Measurements from ENCODE around the gene NALCN.

Gene NALCN

GRCh38 chr13:101190337-101190736 lies 226.0 kb downstream of the NALCN start:
- DNase-seq: no peak

GRCh38 chr13:101185606-101186005 lies 230.7 kb downstream of the NALCN start:
- DNase-seq: no peak

GRCh38 chr13:101181076-101181685 lies 235.1 kb downstream of the NALCN start:
- DNase-seq: no peak

DNA sequence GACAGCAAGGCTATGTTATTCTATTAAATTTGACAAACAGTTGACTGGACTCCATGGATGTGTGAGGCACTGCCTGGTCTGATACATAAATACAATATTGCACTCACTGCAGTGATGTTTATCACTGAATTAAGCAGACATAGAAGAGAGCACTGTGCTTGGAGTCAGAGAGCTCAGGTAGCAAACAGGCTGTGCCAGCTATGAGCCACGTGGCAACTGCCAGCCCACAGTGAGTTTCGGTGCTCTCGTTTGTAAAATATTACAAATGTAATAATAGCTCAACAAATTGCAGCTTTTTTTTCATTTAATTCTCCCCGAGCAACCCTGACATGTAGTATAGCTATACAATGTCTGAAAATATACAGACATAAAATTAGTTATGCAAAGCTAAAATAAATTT lies 237.3 kb downstream of the NALCN start:
- no peak for DNase-seq

DNA sequence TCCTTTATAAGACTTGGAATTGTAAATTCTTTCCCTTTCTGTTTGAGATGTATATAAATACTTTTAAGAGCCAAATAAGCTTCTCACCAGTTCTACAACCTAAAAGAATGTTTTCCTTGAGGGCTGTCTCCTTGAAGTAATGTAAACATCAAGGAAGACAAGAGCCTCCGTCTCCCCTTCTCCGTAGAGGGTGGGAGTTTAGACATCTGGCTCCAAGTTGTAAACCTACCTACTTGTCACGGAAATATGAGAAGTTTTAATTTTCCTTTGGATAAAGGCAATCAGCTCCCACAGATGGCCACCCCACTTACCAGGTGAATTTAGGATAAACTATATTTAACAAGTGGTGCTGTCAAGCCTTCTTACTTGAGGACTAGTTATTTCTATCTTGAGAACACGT lies 237.9 kb downstream of the NALCN start:
- DNase-seq: no peak

DNA sequence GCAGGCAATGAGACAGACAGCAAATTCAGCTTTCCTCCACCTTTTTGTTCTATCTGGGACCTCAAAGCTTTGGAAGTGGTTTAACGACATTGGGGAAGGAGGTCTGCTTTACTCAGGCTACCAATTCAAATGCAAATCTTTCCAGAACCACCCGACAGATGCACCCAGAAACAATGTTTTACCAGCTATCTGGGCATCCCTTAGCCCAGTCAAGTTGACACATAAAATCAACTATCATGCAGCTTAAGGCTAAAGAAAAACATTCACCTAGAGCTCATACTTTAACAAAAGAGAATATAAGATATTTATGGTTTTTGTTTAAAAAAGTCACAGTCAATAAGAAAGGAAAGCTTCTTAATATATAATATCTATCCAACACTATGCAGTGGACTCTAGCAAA lies 246.0 kb downstream of the NALCN start:
- DNase-seq: no peak

GRCh38 chr13:101157261-101157660 lies 259.0 kb downstream of the NALCN start:
- no peak for DNase-seq

DNA sequence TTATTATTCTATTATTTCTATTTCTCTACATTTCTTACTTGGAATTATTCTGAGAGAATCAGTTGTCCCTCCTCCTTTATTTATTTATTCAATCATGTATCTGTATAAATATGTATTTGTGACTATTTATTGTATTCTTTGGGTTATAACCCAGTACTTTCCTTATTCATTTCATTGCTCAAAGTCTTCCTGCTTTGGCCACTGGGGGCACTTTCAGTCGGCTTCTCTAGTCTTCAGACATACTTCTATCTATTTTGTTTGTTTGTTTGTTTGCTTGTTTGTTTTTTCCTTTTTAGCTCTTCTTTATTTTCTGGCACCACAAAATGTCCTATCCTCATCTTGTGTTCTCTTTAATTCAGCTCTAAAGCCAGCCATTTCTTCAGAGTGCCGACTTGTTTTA lies 260.4 kb downstream of the NALCN start:
- DNase-seq: no peak

- no peak for DNase-seq
These were observed 264.1 kb downstream of the NALCN start for GRCh38 chr13:101152184-101152583.

DNA sequence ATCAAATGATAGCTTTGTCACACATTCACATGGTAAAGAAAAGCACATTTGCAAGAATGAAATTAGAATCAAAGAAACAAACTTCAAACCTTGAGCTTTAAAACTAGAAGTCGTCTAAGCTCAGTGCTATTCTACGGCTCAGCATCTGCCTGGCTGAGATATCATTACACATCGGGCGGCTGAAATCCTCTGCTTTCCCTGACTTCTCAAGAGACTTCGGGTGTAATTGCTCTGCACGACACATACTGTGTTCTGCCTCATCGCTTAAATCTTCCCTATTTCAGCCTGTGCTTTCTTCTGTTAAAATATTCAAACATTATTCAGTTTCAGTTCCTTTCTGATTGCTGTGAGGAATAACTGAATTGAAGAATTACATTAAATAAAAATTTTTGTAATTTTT lies 265.3 kb downstream of the NALCN start:
- DNase-seq: no peak

DNA sequence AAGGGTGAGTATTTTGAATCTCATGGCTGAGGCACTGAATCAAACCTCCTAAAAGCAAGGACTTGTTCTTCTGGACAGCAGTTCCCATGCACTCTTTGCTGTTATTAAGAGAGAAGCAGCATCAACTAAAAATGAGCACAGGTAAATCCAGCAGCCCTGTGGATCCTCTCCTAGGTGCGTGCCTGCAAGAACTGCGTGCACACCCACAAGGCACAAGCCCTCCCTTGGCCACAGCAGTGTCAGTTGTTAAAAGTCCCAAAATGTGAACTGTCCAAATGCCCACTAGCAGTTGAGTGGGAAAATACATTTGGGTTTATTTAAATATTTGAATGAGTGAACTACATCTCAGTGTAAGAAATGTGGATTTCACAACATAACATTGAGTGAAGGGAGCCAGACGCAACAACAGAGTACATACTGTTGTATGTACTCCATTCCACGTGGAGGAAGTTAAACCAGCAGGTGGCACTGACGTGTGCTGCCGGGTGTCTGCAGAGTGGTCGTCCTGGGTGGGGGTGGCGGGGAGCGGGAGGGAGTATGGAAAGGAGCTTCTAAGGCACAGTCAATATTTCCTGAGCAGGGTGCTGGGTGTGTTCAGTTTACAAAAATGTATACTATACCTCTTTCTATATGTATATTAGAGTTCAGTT lies 266.4 kb downstream of the NALCN start:
- DNase-seq: no peak

DNA sequence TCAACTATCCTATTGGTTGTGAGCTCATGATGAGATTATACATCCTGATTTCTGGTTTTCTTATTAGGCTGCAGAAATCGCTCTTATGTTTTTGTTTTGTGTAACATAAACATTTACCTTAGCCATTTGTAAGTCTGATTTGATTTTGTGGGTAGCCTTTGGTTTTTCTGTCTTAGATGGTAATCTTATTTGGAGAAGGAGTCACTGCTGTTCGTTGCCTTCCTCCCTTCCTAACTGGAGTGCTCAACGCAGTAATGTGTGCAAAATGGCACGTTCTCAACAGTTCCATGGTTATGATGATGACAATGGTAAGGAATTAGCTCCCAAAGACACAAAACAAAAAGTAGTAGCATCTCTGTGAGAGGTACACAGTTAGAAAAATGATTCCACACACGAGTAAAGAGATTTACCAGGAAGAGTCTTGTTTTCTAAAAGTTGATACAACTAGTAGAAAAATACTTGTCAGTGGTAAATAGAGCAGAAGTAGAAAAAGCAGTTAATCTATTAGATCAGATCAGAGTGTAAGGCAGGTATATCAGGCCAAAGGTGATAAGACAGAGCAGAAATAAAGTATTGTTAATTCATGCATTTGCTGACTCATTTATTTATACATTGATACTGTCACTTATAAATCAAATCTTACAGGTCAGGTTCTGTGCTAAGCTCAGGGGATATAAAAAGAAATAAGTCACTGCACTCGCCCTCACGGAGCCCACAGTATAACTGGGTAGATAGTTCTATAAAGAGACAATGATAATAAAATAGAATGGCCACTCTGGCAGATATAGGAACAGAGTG lies 270.0 kb downstream of the NALCN start:
- DNase-seq: no peak

GRCh38 chr13:101144808-101145419 lies 271.4 kb downstream of the NALCN start:
- DNase-seq: no peak

GRCh38 chr13:101140936-101141335 lies 275.4 kb downstream of the NALCN start:
- DNase-seq: no peak

DNA sequence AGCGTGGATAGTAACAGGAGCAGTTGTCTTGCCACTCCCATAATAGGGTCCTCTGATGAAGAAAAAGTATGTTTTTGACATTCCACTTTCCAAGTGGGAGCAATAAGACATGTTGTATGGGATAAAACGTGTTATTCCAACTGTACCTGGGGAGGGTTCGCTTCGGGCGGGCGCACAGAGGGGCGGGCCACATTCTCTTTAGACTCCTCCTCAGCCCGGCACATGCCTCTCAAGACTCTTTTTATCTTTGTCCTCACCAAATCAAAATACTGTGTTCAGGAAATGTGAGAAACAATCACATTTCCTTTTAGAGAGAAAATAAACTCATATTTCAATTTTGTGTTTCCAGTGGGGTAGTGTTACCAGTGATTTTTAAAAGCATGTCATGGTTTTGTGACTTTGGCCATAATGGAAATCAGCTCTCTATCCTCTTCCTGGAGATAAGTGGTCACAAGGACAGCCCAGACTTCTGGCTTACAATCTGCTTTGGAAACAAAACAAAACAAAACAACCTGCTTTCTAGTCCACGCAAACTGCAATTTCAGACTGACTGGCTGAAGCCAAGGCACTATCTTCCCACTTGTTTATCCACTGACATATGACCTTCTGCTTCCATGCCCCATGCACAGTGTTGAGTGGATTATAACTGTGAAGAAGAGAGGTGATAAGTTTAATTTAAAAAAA lies 276.1 kb downstream of the NALCN start:
- no peak for DNase-seq

GRCh38 chr13:101139081-101139480 lies 277.2 kb downstream of the NALCN start:
- DNase-seq: no peak

DNA sequence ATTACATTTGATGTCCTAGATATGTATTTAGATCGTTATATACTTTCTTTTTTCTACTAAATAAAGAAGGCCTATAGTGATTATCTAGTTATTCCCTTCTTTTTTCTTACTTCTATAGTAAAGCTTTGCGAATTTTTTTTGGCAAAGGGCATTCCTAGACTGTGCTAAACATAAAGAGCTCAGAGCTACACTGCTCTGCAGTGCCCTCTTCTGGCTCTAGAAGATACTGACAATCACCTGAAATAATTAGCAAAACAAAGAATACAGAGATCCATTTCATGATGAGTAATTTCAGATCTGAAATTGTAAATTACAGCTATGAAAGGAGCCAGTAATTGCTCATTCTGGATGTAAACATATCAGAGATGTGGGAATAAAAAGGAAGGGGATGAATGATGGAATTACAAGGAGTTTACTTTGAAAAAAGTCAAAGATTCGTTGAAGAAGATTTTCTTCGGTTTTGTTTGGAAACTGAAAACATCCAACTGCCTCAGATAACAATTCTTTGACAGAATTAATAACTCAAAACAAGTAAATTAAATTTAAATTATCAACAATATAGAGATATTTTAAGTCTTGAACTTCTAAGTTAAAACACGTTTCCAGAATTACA lies 288.5 kb downstream of the NALCN start:
- DNase-seq: no peak

DNA sequence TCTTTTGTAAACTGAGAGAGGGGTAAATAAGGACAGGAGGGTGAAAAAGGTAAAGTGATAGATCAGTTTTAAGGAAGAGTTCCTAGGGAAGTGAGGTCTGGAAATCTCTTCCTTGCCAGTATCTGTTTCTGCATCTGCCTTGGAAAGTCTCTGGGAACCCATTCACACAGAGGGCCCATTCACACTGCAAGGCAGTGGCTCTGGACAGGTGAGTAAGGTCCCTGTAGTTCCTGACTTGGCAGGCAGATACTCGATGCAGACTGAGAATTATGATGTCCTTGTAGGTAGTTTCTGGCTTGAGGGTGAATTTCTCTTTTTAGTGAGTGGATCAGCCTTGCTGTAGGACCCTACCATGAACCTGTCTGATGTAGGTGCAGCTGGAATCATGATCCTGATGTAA lies 293.3 kb downstream of the NALCN start:
- DNase-seq: no peak

GRCh38 chr13:101121608-101122007 lies 294.7 kb downstream of the NALCN start:
- DNase-seq: no peak

- DNase-seq: no peak
These were observed 296.3 kb downstream of the NALCN start for GRCh38 chr13:101120007-101120406.

- DNase-seq: no peak
These were observed 299.5 kb downstream of the NALCN start for GRCh38 chr13:101116826-101117225.

- DNase-seq: no peak
These were observed 300.0 kb downstream of the NALCN start for GRCh38 chr13:101116341-101116740.

DNA sequence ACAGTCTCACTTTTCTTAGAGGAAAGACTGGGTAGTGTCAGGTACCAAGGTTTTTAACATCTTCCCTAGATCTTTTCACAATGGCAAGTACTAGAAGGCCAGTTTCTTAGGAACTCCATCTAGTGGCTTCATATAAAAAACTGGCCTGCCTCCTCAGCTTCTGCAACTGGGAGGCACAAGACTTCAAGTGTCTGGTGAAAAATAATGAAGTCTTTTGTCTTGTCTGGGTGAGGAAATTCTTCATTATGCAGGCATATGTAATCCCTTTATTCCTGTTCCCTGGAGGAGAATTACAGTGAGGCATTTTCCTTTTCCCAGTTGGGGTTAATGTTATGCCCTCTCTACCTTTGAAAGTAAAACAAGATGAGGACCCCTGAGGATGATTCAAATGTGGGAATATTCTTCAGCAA lies 300.5 kb downstream of the NALCN start:
- DNase-seq: no peak
